Measurements from ENCODE around the gene SMOC1.

DNA sequence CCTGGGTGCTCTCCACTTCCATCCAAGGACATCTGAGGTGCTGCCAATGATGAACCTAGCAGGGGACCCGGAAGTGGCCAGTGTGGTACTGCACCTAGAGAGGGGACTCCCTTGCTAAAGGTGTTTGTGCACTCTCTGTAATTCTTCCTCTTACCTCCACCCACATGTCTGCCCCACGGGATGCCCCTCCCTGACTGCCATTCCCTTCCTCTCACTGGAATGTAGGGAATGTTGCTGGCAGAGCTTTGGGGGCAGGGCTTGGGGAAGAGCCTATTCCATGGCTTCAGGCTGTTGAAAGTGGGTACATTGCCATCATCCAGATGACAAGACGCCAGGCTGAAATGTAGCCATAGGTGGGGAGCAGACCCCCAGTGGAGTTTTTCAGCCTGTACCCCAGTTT lies 153.2 kb downstream of the SMOC1 start:
- TF ChIP-seq, protein P1, sequence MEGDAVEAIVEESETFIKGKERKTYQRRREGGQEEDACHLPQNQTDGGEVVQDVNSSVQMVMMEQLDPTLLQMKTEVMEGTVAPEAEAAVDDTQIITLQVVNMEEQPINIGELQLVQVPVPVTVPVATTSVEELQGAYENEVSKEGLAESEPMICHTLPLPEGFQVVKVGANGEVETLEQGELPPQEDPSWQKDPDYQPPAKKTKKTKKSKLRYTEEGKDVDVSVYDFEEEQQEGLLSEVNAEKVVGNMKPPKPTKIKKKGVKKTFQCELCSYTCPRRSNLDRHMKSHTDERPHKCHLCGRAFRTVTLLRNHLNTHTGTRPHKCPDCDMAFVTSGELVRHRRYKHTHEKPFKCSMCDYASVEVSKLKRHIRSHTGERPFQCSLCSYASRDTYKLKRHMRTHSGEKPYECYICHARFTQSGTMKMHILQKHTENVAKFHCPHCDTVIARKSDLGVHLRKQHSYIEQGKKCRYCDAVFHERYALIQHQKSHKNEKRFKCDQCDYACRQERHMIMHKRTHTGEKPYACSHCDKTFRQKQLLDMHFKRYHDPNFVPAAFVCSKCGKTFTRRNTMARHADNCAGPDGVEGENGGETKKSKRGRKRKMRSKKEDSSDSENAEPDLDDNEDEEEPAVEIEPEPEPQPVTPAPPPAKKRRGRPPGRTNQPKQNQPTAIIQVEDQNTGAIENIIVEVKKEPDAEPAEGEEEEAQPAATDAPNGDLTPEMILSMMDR (conservative IDR thresholded peaks at IDR 0.05 in 1 of 2, IDR thresholded peaks at IDR 0.05 in 1 of 2; ENCODE audit: low read depth in 1 of 2, low read length in 2 of 2): no peak
- TF ChIP-seq EZH2 (IDR thresholded peaks at IDR 0.05; ENCODE audit: low read length, missing control alignments): no peak

All from fibroblast of lung (primary cell).